Right renal pelvis (tissue), 4 donors: Measurements from ENCODE around the gene ZNF491. TPM values are rescaled to one million over a fixed set of nuclear protein-coding genes. Genes with fewer than 3 reads are reported as not detected.

Experiments used
- polyA plus RNA-seq, 4 donors: library from polyadenylated mRNA; unstranded; fragments of 120-200 nt; gene quantifications; one replicate each; pipeline ENCODE4 v1.2.1, GENCODE V29; 2013; ENCODE audit not compliant: insufficient read length in 4 of 4

The ZNF491 gene
- polyA plus RNA-seq, 4 donors = 3.2 to 5.0 (median 4.0) TPM

Other genes starting within 250 kb of the ZNF491 start
- 10 to 100 TPM; 47.1 to 58.9 (median 50.0) TPM for gene ELOF1, start 239.3 kb upstream of the ZNF491 start, polyA plus RNA-seq
- gene ACP5, start 220.9 kb upstream of the ZNF491 start, polyA plus RNA-seq = 10 to 100 TPM; 11.8 to 17.2 (median 14.1) TPM
- gene ZNF627, start 201.0 kb upstream of the ZNF491 start, polyA plus RNA-seq = 10 to 100 TPM; 40.8 to 54.1 (median 46.2) TPM
- 10 to 100 TPM in 3 of 4 donors, 1 to 10 TPM in 1; 9.5 to 13.0 (median 12.4) TPM for gene ZNF823, start 59.6 kb upstream of the ZNF491 start, polyA plus RNA-seq
- 10 to 100 TPM; 15.3 to 19.2 (median 16.3) TPM for gene ZNF441, start 31.5 kb upstream of the ZNF491 start, polyA plus RNA-seq
- gene ZNF440, start 15.8 kb downstream of the ZNF491 start, polyA plus RNA-seq = 10 to 100 TPM; 12.5 to 17.4 (median 14.5) TPM
- gene ZNF439, start 50.2 kb downstream of the ZNF491 start, polyA plus RNA-seq = 10 to 100 TPM; 17.3 to 24.1 (median 21.2) TPM
- 10 to 100 TPM; 15.6 to 21.2 (median 17.4) TPM for gene ZNF69, start 89.3 kb downstream of the ZNF491 start, polyA plus RNA-seq
- 10 to 100 TPM; 15.0 to 21.3 (median 17.4) TPM for gene ZNF700, start 126.6 kb downstream of the ZNF491 start, polyA plus RNA-seq
- 10 to 100 TPM in 1 of 4 donors, 1 to 10 TPM in 3; 8.0 to 10.7 (median 8.3) TPM for gene ZNF763, start 166.5 kb downstream of the ZNF491 start, polyA plus RNA-seq
- 10 to 100 TPM; 16.4 to 21.3 (median 17.4) TPM for gene ZNF433, start 237.2 kb downstream of the ZNF491 start, polyA plus RNA-seq